NCI-H345 (cell line): ENCODE measurements around the gene ZDHHC18.
A peak's percentile ranks its signal among the peaks of the same experiment; 100 is the strongest.
"Not testable (repeated sequence)": the region's sequence is repeated elsewhere in the genome, so short reads cannot be mapped to it uniquely, and the experiment has no call there.

Experiments used
- DNase-seq: peaks from one replicate; lab custom pipeline; 2025; lab: John Stamatoyannopoulos, UW

ZDHHC18 gene

DNA sequence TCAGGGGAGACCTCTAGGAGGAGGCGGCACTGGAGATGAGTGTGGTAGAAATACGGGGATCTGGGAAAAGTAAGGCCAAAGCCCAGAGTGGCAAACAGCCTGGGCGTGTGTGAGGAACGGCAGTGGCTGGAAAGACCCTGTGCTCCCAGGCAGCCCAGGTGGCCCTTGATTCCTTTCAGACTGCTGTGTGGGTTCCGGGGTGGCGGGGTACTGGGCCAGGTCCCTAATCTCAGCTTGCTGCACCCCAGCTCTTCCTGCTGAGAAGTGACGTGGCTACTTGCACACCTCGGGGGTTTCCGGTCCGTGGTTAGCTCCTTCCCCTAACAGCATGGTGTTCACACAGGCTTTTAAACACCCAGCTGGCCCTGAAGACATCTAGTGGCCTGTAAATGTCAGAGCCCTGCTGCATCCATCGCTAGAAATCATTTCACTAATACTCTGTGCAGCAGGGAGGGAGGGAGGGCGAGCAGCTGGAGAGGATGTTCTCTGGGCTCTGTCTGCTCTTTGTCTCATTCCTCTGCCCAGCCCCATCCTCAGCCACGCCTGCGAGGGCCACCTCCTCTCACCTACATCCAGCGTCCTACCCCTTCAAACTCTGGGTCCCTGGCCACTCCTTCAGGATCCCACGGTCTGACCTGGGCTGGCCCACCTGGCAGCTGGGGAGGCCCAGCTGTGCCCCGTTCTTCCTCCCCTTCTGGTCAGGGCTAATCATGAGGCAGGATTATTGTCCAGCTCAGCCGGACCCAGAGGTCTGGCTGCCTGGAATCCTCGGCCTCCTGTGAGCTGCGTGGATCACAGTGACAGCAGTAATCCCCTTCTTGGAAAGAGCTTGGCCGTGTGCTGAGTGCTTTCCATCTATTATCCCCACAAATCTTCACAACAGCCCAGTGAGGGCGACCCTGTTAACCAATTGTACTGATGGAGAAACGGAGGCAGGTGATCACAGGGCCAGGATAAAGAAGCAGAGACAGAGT, 7.2 kb downstream of the ZDHHC18 start:
- no peak for DNase-seq

DNA sequence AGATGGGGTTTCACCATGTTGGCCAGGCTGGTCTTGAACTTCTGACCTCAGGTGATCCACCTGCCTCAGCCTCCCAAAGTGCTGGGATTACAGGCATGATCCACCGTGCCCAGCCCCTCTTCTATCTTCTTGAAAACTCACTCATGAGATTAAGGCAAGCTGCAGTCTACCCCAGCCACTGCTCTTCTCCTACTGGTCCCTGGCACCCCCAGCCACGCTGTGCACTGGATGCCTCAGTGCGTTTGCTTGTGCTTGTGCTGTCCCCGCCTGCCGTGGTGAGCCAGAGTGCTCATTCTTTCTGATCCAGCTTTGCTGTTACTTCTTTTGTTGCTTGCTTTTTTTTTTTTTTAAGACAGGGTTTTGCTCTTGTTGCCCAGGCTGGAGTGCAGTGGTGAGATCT, 11.2 kb downstream of the ZDHHC18 start:
- DNase-seq, result not testable (repeated sequence)

DNA sequence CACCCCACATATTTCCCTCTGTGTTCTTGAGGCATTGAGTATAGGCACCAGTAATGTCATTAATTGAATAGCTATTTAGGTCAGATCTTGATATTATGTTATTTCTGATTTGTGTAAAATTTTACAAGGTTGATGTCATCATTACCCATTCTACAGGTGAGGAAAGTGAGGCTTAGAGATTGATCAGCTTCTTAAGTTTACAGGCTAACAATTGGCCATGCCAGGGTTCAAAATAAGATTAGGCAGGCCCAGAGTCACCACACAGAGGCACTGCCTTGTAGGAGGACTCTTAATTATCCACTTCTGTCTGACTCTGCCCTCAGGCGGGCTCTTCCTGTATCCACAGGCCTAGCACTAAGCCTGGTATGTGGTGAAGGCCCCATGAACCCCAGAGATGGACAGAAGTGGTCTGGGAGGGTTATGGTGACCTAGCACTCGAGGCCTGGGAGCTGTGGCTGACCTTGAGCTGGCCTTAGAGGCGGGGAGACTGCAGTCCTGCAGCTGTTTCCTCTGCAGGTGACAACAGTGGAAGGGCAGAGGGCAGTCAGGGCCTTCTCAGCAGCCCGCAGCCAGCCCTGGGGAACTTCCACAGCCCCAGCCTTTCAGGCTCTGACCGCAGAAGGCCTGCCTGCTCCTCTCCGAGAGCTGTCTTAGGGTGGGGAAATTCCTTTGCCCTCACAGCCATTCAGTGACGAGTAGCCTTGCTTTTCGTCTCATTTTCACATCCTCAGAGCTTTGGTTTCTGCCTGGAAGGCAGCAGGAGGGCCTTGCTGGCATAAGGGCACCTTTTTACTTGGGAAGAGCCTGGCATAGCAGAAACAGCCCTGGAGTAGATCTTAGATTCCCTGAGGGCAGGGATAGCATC, 12.2 kb downstream of the ZDHHC18 start:
- no peak for DNase-seq

DNA sequence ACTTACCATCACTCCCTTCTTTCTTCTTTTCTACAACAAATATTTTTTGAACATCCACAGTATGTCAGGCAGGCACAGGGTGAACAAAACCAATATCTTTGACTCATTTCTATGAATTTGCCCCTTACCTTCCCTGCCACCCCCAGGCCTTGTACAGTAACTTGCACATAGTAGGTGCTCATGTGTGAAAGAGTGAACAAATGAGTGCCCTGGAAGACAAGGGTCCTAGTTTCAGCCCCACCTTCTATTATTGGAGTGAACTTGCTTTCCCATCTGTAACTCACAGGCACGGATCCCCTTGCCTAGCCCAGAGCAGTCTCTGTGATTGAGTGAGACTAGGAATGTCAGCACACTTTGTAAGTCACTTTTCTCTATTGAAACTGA, 12.8 kb downstream of the ZDHHC18 start:
- no peak for DNase-seq

DNA sequence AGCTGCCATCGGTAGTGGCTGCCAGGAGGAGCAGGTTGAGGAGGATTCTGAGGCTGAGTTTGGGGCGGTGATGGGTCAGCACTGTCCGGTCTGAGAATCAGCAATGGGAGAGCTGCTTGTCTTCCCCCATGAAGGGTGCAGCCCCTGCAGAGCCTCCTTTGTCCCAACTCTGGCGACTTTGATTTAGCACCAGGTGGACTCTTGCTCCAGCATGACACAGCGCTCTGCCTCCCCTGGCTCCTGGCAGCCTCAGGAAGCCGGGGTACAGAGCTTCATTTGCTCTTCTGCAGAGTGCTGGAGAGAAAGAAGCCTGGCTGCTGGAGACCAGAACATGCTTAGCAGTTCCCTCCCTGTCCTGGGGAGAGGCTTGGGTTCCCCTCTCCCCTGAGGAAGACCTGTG, 13.3 kb downstream of the ZDHHC18 start:
- no peak for DNase-seq

DNA sequence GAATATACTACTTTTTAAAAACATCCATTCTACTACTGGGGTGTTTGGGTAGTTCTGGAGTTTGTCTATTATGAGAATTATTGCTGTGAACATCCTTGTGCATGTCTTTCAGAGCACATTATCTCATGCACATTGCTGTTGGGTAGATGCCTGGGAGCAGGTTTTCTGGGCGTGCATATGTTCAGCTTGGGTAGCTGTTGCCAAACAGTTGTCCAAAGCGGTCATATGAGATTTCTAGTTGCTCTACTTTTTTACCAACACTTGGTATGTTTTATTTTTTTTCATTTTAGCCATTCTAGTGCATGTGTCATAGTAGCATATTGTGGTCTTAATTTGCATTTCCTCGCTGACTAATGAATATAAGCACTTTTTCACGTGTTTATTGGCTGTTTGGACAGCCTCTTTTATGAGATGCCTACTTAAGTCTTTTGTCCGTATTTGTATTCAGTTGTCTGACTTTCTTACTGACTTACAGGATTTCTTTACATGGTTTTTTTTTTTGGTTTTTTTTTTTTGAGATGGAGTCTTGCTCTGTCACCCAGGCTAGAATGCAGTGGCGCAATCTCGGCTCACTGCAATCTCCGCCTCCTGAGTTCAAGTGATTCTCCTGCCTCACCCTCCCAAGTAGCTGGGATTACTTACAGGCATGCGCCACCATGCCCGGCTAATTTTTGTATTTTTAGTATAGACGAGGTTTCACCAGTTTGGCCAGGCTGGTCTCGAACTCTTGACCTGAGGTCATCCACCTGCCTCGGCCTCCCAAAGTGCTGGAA, 18.1 kb downstream of the ZDHHC18 start:
- no peak for DNase-seq

DNA sequence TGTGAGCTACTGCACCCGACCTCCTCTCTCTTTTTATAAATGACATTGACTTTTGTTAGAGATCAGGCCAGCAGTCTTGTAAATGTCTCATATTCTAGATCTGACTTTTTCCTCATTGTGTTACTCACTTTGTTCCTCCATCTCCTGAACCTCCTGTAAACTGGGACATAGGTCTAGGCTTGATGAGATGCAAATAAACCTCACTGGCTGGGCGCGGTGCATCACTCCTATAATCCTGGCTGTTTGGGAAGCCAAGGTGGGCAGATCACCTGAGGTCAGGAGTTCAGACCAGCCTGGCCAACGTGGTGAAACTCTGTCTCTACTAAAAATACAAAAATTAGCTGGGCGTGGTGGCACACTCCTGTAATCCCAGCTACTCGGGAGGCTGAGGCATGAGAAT, 21.3 kb downstream of the ZDHHC18 start:
- not testable (repeated sequence) for DNase-seq

DNA sequence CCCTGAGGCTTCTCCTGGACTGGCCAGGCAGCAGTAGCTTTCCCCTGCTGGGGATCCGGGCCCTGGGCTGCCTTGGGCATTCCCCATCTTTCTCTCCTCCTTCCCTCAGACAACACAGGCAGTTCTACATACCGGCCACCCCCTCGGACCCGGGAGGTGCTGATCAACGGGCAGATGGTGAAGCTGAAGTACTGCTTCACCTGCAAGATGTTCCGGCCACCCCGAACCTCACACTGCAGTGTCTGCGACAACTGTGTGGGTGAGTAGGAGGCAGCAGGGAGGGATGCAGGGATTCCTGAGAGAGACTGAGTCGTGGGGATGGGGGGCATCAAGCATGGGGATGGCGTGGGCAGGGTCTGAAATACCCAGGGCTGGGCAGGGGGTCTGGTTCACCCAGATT, 22.0 kb downstream of the ZDHHC18 start:
- no peak for DNase-seq

DNA sequence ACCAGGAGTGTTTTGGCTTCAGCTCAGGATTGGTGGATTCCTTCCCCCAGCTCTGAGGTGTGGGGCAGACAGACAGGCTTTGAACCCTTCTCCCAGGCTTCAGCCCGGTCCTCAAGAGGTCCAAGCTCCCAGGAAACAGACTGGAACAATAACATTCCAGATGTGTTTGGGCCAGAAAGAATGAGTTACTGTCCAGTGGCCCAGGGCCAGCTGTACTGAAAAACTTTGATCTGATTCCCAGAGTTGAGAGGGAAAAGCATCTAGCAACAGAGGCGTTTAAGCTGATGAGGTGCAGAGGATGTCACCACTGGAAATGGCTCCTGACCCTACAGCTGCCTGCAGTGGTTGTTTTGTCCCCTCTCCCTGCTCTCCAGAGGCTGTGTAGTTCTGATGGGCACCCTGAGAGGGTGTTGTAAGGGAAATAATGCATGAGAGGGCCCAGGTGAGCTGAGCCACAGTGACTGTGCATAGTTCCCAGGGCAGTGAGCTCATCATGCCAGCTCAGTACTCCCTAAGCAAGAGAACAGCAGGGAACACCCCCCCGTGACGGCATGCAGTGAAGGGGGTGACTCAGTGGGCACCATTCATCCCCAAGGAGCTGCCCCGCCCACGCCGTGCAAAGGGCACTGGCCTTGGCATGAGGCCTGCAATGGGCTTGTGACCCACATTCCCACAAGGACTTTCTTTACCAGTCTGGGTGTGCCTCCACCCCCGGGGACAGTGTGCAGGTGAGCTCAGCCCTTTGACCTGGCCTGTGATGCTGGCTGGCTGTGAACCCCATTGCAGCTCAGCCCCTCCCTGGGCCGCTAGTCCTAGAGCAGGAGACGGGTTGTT, 22.7 kb downstream of the ZDHHC18 start:
- no peak for DNase-seq

DNA sequence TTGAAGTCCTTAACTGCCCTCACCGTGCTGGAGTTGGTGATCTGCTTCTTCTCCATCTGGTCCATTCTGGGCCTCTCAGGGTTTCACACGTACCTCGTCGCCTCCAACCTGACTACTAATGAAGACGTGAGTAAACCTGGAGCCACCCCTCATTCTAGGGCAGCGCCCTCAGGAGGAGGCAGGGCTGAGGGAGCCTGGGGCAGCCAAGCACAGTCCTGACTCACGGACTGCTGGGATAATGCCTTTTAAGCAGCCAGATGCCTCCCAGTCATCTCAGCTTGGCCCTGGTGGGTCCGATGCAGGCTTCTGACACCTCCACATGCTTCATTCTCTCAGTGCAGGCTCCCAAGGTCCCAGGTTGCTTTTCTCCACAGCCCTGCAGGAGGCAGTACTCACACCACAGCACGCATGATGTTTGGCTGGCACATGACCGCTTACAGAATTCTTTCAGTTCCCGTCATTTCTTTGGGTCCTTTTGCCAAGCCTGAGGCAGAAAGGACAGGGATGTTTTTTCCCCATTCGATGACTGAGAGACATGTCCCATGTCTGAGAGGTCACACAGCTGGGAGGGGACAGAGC, 24.7 kb downstream of the ZDHHC18 start:
- DNase-seq, result no peak

DNA sequence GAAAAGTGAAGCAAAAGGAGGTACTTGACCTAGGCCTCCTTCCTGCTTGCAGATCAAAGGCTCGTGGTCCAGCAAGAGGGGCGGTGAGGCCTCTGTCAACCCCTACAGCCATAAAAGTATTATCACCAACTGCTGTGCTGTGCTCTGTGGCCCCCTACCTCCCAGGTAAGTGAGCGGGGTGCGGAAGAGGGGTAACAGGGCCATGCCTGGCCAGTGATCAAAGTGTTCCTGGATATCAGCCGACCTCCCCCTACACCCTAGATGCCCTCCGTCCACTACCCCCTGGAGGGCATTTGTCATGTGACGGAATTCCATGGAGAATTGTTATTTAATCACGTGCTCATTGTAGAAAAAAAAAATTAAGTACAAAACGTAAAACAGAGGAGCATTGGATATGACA, 26.2 kb downstream of the ZDHHC18 start:
- no peak for DNase-seq

DNA sequence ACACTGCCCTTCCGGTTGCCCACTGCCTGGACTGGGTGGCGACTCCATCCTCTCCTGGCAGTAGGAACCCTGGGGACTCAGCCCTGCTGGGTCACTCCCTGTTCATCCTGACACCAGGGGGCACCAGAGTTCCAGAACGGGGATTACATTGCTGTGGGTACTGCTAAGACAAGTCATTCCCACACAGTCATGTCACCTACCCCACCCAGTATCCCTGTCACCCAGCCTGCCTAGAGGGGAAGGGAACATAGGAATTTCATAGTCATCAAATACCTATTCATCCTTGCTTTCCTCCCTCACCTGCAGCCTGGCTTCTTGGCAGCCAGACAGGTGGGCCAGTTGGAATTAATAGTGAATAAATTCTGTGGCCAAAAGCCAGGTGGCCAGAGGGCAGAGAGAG, 26.7 kb downstream of the ZDHHC18 start:
- DNase-seq, result peak; percentile 77

DNA sequence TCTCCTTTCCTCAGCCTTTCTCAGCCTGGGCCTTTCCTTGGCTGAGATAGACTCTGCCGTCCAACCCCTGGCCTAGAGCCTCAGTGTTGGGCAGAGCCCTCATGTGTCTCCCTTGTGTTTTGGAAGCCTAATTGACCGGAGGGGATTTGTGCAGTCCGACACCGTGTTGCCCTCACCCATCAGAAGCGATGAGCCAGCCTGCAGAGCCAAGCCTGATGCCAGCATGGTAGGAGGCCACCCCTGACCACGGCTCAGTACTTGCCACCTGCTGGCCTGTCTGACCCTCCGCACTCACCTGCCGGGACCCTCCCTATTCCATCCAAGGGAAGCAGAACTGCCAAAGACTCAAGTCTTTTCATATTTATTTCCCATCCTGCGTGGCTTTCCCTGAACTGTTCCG, 27.1 kb downstream of the ZDHHC18 start:
- no peak for DNase-seq

DNA sequence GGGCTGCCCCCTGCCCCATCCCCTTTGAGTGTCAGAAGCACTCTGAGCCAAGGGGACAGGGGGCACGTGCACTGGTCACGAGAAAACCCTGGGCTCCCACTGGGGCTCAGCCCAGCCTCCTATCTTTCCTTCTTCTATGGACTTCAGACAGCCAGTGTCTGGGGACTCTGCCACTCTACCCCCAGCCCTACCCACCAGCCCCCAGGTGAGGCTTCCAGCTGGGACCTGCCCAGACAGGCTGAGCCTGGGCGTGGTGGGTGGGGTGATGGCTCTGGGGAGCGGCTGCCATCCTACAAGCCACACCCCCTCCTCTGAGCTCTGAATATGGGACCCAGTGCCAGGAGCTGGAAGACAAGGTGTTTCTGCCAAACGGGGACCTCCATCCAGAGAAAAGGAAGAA, 28.4 kb downstream of the ZDHHC18 start:
- peak; percentile 22 for DNase-seq

DNA sequence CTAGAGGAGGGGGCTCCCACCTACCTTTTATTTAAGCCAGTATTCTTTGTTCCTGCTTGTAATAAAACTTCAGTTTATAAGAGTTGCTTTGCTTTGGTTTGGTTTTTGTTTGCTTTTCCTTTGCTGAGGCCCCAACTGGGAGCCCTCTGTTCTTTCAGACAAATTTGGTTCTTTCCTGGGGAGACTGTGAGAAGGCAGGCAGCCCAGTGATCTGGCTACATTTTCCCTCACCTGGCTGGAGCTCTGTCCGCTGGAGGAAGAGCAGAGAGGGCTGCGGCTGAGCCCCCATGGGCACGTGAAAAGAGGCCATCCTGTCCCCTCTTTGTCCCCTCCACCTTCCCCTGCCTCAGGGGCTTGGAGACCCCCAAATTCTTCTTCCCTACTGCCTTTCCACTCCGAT, 29.1 kb downstream of the ZDHHC18 start:
- DNase-seq, result no peak

DNA sequence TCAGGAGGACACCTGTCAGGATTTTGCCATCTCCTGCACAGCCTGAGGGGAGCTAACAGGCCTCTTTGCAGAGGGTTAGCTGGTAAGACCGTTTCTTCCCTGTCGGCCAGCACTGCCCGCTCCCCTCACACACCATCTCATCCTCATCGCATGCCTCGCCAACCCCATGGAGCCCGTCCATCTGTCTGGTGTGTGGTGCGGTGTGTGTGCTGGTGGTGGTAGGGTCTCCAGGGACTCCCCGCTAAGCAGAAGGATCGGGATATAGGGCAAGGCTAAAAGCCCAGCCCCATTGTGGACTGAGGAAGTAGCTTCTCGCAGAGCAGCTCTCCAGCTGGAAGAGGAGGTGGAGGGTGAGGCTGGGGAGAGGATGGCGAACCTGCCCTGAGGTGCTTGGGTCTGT, 29.7 kb downstream of the ZDHHC18 start:
- no peak for DNase-seq

DNA sequence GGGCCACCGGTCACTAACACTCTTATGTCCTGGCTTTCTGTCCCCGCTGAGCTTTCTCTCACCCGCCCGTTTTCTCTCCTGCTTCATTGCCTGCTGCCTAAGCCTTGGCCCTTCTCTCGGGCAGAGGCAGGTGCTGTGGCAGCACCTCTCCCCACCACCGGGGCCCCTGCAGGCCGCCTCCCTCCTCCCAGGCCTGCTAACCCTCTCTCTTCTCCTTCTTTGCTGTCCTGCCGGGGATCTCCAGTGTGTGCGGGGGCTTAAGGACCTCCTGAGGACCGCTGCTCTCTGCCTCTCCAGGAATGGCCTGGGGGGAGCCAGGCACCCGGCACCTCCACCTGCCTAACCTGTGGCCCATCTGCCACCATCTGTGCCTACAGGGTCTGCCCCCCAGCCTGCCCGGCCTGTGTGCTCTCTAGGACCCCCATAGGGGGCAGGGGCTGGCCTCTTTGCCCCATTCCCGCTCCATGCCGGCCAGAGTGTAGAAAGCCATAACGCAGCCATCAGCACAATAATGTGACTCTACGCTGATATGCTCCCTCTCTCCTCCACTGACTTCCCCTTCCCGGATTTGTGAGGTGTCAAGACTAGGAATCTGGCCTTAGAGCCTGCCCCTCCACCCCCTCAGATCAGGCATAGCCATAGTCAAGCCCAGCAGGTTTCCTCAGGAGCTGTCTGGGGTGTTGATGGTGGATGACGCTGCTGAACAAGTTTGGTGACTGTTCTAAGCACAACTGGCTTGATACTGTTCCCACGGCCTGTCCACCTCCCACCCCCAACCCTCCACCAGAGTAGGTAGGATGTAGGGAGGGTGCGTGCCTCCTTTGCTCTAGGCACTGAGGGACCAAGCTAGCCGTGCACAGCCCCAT, 30.3 kb downstream of the ZDHHC18 start:
- DNase-seq, result no peak

DNA sequence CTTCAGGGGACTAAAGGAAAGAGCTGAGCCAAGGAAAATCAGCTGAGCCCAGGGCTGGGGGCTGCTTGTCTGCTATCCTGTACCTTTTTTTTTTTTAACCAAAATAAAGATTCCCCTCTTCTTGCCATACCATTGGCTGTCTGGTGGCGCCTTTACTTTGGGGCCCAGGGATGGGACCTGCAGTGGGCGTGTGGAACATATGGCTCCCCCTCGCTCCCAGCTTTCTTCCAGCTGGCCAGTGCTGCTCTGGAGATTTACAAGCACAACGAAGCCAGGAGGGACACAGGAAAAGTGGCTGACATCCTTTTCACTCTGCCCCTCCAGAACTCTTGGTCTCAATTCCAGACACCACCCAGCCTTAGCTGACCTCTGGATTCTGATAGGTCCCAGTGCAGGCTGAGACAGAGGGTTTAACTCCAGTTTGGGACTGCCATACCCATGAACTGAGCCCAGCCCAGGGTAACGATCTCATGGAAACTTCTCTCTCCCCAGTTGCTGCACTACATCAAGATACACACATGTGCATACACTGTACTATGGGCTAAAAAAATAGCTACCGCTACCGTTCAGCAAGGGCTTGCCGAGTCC, 31.1 kb downstream of the ZDHHC18 start:
- no peak for DNase-seq

DNA sequence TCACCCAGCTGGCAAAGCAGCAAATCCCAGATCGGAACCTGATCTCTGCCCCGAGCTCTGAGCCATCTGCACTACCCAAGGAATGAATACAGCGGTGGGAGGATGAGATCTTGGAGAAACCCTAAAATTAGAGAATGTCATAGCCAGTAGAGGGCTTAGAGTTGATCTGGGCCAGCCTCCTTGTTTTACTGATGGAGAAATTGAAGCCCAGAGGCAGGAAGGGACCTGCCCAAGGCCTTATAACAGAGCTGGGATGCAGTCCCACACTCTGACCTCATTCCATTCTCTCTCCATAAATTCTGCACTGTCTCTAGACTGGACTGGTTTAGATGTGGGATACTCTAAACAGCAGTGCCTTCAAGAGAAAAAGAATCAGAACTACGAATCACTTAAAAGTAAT, 31.7 kb downstream of the ZDHHC18 start:
- DNase-seq, result no peak
